SIG-M5 (cell line): ENCODE results near the gene ZNF140.
A peak's percentile ranks its signal among the peaks of the same experiment; 100 is the strongest.

ENCODE experiments used
- DNase-seq: peaks from one replicate; lab custom pipeline; 2025; lab: John Stamatoyannopoulos, UW

Gene ZNF140

DNA sequence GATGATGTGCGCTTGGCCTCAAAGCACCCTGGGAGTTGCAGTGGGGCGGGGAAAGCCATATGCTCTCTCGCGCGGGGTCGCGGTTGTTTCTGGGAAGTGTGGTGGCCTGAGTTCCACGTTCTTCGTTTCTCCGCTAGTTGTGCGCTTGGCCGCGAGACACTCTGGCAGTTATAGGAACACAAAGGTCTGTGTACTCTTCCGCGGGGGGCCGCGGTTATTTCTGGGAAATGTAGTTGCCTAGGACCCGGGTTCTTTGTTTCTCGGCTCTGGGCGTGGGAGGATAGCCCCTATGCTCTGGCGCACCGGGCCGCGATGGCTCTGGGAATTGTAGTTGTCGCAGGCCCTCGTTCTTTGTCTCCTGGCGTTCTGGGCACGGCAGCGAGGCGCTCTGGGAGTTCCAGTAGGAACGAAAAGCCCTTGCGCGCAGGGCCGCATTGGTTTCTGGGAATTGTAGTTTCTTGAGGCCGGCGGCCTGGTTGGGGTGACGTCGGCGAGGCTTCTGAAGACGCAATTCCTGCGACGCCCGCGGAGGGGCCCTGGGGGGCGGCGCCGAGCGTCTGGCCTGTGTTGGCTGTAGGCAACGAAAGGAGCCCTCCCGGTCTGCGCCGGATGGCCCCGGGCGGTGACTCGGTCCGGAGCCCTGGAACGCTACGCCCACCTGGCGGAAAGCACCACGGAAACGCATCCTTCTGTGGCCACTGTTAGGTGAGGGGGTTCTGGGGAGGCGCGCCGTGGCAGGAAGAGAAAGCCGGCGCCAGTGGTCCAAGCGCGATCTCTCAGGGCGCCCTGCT lies at the start of gene ZNF140:
ZNF140 (plus strand) TSS at position 556 of the 791 bp plus-strand sequence. CDS start 398 bp downstream, outside the sequence.
- DNase-seq = peak; percentile 80

DNA sequence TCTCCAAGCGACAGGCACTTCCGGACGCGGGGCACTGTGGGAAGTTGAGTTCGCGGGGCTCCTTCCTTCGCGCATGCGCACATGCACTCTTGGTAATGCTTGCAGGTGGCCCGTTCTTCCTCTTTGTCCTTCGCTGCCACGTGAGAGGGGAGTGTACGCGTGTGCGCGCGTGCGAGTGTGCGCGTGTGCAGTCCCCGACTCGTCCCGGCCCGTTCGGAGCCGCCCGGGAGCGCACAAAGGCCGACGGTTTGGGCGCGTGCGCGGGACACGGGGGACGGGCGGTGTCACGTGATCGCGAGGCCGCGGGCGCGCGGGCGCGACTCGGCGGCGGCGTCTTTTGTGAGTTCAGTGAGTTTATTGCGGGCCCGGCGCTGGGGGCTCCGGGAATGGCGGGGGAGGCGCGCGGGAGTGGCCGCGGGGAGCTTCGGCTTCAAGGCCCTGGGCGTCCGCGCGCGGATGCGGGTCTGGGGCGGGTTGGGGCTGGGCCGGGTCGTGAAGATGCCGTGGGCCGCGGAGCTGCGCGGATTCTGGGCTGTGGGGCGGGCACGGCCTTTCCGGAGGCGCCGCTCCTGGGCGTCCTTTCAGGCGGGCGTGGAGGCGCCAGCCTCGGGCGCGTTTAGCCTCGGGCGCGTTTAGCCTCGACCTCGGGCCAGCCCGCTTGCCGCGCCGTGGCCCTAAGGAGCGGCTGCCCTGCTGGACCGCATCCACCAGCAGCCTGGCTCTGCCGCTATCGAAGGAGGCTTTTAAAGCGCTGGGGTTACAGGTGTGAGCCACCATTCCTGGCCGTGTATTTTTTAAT lies 43.3 kb upstream of the ZNF140 start, which contains the start of gene ZNF84:
ZNF84 (plus strand) TSS at position 303 of the 799 bp plus-strand sequence. CDS start 3,959 bp downstream, outside the sequence.
- DNase-seq = peak; percentile 95

DNA sequence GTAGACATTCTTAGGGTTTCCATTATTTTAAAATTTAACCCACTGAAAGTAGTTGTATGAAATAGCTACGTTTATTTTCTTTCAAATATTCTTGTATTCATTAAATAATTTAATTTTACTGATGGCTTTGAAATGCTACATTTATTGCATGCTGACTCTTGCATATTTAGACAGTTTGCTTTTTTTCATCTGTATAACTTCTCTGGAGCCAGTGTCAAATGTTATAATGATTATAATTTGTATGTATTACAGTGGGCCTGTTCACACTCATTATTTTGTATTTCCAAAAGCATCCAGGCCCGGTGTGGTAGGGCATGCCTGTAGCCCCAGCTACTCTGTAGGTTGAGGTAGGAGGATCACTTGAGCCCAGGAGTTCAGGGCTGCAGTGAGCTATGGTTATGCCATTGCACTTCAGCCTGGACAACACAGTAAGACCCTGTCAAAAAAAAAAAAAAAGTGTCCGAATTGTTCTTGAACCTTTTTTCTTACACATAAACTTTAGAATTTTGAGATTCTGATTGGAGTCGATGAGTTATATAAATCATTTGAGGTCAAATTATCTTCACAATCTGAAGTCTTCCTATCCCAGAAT lies 42.5 kb upstream of the ZNF140 start:
- no peak for DNase-seq

DNA sequence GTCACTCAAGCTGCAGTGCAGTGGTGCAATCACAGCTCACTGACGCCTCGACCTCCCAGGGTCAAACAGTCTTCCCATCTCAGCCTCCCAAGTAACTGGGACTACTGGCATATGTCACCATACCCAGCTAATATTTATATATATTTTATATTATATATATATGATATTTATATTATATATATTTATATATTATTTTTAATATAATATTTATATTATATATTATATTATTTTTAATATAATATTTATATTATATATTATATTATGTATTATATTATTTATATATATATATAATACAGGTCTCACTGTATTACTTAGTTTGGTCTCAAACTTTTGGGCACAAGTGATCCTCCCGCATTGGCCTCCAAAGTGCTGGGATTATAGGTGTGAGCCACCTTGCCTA lies 34.0 kb upstream of the ZNF140 start:
- DNase-seq = no peak

DNA sequence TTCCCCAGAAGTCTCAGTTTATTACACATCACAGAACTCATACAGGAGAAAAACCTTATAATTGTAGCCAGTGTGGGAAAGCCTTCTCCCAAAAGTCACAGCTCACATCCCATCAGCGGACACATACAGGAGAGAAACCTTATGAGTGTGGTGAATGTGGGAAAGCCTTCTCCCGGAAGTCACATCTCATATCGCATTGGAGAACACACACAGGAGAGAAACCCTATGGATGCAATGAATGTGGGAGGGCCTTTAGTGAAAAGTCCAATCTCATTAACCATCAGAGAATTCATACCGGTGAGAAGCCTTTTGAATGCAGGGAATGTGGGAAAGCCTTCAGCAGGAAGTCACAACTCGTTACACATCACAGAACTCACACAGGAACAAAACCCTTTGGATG lies 23.3 kb upstream of the ZNF140 start:
- no peak for DNase-seq

DNA sequence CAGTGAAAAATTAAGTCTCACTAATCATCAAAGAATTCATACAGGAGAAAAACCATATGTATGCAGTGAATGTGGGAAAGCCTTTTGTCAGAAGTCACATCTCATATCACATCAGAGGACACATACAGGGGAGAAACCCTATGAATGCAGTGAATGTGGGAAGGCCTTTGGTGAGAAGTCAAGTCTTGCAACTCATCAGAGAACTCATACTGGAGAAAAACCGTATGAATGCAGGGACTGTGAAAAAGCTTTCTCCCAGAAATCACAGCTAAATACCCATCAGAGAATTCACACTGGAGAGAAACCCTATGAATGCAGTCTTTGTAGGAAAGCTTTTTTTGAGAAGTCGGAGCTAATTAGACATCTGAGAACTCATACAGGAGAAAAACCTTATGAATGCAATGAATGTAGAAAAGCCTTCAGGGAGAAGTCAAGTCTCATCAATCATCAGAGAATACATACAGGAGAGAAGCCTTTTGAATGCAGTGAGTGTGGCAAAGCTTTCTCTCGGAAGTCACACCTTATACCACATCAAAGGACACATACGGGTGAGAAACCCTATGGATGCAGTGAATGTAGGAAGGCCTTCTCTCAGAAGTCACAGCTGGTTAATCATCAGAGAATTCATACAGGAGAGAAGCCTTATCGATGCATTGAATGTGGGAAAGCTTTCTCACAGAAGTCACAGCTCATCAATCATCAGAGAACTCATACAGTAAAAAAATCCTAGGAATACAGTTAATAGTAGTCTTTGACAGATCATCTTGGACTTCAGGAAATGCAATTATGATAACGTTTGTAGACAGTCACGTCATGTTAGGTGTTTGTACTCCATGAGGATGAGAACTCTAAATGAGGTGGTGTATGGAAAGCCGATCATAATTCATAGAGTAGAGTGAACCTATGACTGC lies 22.3 kb upstream of the ZNF140 start:
- no peak for DNase-seq

DNA sequence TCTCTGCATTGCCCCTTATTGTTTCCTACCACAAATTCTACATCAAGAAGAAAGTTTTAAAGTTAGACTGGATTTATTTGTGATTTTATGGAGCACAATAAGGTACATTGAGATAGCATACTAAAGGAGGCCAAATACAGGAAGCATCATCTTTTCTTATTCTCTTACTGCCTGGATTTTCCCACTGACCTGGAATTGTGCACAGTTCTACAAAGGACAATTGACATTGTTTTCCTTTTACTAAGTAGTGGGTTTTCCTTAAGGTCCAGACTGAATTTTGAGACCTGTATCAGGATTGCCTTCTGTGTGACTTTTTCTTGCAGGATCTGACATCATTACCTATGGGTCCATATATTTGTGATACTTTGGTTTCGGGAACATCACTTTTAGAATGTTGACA lies 18.8 kb upstream of the ZNF140 start:
- no peak for DNase-seq

DNA sequence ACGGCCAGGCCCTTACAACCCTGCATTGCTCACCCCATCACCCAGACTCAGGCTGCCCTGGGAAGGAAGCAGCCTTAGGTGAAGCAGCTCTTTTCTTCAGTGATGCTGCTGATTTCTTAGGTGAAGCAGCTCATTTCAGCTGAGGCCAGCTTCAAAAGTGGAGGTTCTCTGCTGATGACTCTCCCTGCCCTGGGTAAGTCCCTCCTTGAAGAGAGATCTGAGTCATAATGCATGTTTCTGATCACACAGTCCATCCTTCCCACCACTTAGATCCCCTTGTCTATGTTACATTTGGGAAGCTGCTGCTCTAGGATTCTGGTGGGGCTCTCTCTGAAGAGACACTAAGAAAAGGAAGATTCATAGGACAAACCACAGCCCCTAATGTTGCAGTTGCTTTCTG lies 17.2 kb upstream of the ZNF140 start:
- no peak for DNase-seq

DNA sequence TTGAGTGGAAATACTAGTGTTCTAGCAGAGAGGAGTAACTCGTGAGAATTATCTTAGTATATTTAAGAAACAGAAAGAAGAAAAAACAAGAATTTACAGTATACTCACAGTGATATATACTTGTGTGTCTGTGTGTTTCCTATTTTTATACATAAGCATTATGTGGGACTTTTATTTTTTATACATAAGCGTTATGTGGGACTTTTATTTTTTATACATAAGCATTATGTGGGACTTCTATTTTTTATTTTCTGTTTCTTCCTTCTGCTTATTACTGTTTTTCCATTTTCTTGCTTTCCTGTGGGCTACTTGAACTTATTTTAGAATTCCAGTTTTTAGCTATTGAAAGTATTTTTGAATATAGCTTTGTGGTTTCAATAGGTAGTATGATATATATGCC lies 6.9 kb upstream of the ZNF140 start:
- no peak for DNase-seq

DNA sequence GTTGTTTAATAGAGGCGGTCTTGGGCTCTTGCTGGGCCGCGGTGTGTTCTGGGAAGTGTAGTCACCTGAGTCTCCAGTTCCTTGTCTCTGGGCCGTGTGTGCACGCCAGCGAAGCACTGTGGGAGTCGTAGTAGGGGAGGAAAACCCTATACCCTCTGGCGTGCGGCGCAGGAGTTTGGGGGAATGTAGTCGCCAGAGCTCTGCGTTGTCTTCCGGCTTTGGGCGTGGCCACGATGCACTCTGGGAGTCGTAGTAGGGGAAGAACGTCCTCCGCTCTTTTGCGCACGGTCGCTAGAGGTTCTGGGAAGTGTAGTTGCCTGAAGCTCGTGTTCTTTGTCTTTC lies 726 bp upstream of the ZNF140 start:
- peak; percentile 100 for DNase-seq

DNA sequence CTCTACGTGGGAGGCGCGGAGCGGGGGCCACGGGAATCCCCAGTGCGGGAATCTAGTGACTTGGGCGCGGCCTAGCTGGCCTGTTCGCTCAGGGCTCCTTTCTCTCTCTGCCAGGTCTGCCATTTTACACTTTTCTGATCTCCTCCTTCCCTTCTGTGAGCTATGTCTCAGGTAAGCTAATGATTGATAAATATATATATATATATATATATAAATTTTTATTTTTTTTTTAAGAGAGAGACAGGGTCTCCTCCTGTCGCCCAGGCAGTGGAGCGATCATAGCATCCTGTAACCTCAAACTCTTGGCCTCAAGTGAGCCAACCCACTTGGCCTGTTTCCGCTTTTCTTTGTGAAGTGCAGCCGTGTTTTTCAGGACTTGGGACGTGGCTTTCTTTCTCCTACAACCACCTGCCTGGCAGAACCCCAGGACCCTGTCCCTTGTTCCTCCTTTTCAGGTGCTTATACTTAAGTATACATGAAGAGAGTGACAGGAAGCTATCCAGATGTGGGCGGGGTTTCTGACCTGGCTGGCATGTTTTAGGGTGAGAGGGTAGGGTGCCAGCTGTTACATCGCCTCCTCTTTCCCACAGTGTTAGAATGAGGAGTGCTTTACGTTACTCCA lies 547 bp downstream of the ZNF140 start:
- DNase-seq = no peak

DNA sequence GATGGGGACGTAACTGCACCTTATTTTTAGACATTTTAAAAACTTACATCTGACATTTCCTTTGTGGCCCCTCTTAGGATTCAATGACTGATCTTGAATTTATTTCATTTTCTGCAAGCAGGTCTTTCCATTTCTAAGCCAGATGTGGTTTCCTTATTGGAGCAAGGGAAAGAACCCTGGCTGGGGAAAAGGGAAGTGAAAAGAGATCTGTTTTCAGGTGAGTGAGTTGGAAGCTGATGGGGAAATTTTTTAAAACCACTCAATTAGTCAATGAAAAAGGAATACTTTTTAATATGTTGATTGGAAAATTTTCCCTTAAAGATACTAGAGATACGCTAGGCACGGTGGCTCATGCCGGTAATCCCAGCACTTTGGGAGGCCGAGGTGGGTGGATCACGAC lies 2.6 kb downstream of the ZNF140 start:
- no peak for DNase-seq

DNA sequence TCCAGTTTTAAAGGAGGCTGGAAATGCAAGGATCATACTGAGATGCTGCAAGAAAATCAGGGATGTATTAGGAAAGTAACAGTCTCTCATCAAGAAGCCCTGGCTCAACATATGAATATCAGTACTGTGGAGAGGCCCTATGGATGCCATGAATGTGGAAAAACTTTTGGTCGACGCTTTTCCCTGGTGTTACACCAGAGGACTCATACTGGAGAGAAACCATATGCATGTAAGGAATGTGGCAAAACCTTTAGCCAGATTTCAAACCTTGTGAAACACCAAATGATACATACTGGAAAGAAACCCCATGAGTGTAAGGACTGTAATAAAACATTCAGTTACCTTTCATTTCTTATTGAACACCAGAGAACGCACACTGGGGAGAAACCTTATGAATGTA lies 24.9 kb downstream of the ZNF140 start:
- no peak for DNase-seq

DNA sequence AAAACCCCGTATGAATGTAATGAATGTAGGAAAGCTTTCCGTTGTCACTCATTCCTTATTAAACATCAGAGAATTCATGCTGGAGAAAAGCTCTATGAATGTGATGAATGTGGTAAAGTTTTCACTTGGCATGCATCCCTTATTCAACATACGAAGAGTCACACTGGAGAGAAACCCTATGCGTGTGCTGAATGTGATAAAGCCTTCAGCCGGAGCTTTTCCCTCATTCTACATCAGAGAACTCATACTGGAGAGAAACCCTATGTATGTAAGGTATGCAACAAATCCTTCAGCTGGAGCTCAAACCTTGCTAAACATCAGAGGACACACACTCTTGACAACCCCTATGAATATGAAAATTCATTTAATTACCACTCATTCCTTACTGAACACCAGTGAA lies 25.5 kb downstream of the ZNF140 start:
- DNase-seq = no peak

DNA sequence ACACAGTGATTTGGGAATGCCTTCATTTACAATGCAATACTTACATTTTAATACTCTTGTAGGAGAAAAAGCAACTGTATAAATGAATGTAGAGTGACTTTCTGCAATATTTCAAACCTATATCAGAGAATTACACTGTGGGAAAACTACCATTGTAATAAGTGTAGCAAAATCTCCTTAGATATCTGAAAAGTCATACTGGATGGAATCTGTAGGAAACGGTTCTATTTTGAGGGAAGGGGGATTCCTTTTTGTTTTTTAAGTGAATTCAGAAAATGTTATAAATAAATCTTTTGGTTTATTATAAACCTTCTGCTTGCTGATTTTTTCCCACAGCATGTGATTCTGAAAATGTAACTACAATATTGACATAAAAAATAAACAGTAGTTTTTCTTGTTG lies 26.4 kb downstream of the ZNF140 start:
- DNase-seq = no peak

DNA sequence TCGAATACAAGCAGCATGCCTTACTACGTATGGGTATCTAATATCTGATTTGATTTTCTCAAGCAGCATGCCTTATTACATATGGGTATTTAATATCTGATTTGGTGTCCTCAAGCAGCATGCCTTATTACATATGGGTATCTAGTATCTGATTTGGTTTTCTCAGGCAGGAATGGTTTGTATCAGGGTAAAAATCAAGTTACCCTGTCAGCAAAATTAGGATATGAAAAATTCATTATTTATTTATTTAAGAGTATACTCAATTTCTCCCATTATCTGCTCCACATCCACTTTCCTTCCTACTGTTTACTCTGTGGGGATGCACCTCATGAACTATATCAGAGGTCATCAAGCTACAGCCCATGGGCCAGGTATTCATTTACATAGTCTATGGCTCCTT lies 27.4 kb downstream of the ZNF140 start:
- no peak for DNase-seq

DNA sequence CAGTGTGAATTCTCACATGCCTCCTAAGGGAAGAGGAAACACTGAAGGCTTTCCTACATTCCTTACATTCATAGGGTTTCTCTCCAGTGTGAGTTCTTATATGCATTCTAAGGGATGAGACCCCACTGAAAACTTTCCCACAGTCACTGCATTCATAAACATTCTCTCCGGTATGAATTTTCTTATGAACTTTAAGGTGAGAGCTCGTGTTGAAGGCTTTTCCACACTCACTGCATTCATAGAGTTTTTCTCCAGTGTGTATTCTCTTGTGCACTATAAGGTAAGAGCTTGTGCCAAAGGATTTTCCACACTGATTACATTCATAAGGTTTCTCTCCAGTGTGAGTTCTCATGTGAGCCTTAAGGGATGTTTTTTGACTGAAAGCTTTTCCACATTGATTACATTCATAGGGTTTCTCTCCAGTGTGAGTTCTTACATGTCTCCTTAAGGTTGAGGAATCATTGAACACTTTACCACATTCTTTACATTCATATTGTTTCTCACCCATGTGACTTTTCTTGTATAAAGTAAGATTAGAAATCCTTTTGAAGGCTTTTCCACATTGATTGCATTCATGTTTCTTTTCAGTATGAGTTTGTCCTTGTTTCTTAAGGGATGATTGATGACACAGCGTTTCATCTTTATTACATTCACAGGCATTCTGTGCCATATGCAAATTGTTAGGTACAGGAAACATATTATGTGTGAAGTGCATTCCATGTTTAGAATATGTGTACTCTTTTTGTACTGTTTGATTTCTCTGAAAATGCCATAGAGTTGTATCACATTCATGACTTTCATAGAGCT lies 39.9 kb downstream of the ZNF140 start:
- DNase-seq = no peak

DNA sequence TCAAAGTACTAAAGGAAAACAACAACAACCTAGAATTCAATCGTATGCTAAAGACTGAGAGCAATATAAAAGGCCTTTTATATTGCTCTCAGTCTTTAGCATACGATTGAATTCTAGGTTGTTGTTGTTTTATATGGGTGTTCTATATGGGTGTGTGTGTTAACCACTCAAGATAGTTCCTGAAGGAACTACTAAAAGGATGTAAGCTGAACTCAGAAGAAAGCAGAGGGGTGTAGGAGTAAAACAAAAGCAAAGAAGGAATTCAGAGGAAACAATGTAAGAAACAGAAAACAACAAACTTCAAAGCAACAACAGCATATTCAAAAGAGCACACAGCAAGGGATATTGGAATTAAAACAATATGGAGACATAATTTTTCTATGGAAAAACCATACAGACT lies 44.0 kb downstream of the ZNF140 start:
- DNase-seq = no peak

DNA sequence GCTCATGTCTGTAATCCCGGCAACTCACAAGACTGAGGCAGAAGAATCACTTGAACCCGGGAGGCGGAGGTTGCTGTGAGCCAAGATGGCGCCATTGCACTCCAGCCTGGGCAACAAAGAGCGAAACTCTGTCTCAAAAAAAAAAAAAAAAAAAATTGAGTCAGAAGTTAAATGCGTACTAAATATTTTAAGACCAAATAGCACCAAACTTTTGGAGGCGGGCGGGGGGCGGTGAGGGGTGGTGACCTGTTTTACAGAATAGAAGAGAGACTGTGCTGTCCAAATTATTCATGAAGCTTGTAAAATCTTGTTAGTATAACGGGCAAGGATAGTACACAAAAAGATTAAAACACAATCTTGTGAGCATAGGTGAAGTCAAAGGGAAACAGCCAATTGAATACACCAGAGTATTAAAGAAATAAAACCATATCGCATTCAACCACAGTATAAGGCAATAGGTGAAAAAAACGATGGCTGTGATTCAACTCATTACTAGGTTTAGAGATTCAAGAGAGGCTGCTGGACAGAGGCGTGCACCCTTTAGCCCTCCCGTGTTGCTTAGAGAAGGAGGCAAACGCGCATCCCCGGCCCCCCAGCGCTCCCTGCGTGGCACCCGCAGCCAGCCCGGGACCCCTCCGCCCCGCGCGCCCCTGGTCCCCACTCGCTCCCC lies 48.8 kb downstream of the ZNF140 start:
- DNase-seq = no peak
